Keratinocyte (primary cell): Measurements from ENCODE around the gene GBGT1. TPM values are rescaled to one million over a fixed set of nuclear protein-coding genes. Genes with fewer than 3 reads are reported as not detected.

Source experiments
- DNase-seq: peaks from one replicate; pipeline ENCODE4 v3.0.0-alpha.2; 2011; ENCODE audit warnings: low read depth, missing footprints, low spot score
- FAIRE-seq: peaks from 2 replicates; lab custom pipeline; 2011; peaks lifted over from hg19 to GRCh38; lab: Jason Lieb, UNC
- H2AFZ ChIP-seq: 2 replicates; pipeline ENCODE4 v1.6.0; 2012; ENCODE audit warnings: low read length, control low read depth, inconsistent platforms; ENCODE audit not compliant: control insufficient read depth
- H3K27ac ChIP-seq: 2 replicates; pipeline ENCODE4 v1.5.1; 2011; ENCODE audit warnings: low read length; ENCODE audit not compliant: control insufficient read depth, insufficient read depth
- H3K27me3 ChIP-seq: 3 replicates; pipeline ENCODE4 v1.6.0; 2011; ENCODE audit warnings: low read length; ENCODE audit not compliant: control insufficient read depth, insufficient read depth; ENCODE audit errors: extremely low read depth
- H3K36me3 ChIP-seq, 2 experiments: 2 replicates in 1 of 2; 3 replicates in 1 of 2; pipeline ENCODE4 v1.5.1; 2011; ENCODE audit warnings: low read length in 2 of 2, mild to moderate bottlenecking in 1 of 2; ENCODE audit not compliant: control insufficient read depth in 2 of 2, insufficient read depth in 2 of 2; ENCODE audit errors: extremely low read depth in 1 of 2
- H3K4me1 ChIP-seq: 3 replicates; pipeline ENCODE4 v1.5.1; 2011; ENCODE audit warnings: low read length; ENCODE audit not compliant: control insufficient read depth, insufficient read depth; ENCODE audit errors: extremely low read depth
- H3K4me2 ChIP-seq: 3 replicates; pipeline ENCODE4 v1.6.0; 2011; ENCODE audit warnings: low read depth, low read length; ENCODE audit not compliant: control insufficient read depth, insufficient read depth; ENCODE audit errors: extremely low read depth
- H3K4me3 ChIP-seq, 3 experiments: fragments of 200-600 bp in 1 of 3; sonication (generic) in 1 of 3; 2 replicates in 2 of 3; 3 replicates in 1 of 3; pipeline ENCODE4 v1.5.1; 2011 to 2016; ENCODE audit warnings: low read length in 3 of 3, mild to moderate bottlenecking in 3 of 3, control low read depth in 2 of 3, inconsistent platforms in 1 of 3, low read depth in 1 of 3, mixed read lengths in 1 of 3, mixed run types in 1 of 3, moderate library complexity in 1 of 3; ENCODE audit not compliant: control insufficient read depth in 2 of 3, insufficient read depth in 2 of 3; ENCODE audit errors: extremely low read depth in 1 of 3
- H3K79me2 ChIP-seq: 2 replicates; pipeline ENCODE4 v1.6.0; 2012; ENCODE audit warnings: low read length; ENCODE audit not compliant: control insufficient read depth, insufficient read depth
- H3K9ac ChIP-seq: 3 replicates; pipeline ENCODE4 v1.6.0; 2011; ENCODE audit warnings: low read length; ENCODE audit not compliant: control insufficient read depth, insufficient read depth; ENCODE audit errors: extremely low read depth
- H3K9me1 ChIP-seq: 3 replicates; pipeline ENCODE4 v1.6.0; 2011; ENCODE audit warnings: low read length; ENCODE audit not compliant: control insufficient read depth, insufficient read depth; ENCODE audit errors: extremely low read depth
- H3K9me3 ChIP-seq: 2 replicates; pipeline ENCODE4 v1.5.1; 2012; ENCODE audit warnings: low read depth, low read length; ENCODE audit not compliant: control insufficient read depth
- H4K20me1 ChIP-seq: 3 replicates; pipeline ENCODE4 v1.6.0; 2011; ENCODE audit warnings: low read length; ENCODE audit not compliant: control insufficient read depth, insufficient read depth; ENCODE audit errors: extremely low read depth
- CTCF ChIP-seq, 3 experiments: IDR thresholded peaks in 1 of 3; conservative IDR thresholded peaks in 1 of 3; optimal IDR thresholded peaks in 1 of 3; 2 replicates in 2 of 3; 3 replicates in 1 of 3; pipeline versions ENCODE3 to v1.5.1; 2011; ENCODE audit warnings: low read length in 3 of 3, mild to moderate bottlenecking in 3 of 3, moderate library complexity in 2 of 3, control low read depth in 1 of 3, inconsistent platforms in 1 of 3; ENCODE audit not compliant: insufficient read depth in 2 of 3; ENCODE audit errors: extremely low read depth in 1 of 3
- EZH2 ChIP-seq: IDR thresholded peaks from one replicate; pipeline ENCODE4 v1.6.1; 2012; ENCODE audit warnings: inconsistent platforms, mild to moderate bottlenecking, low read length, moderate library complexity
- dilution Hi-C: fragments of 300-500 bp; cut with MboI; formaldehyde crosslinking; loops from one replicate; pipeline ENCODE4 v1.7.0; 2020; ENCODE audit warnings: low sequenced_read_pairs; ENCODE audit not compliant: extremely low pct_ligation_motif_present
- polyA plus RNA-seq, 5 experiments: library from polyadenylated mRNA; depleted of rRNA in 3 of 5; stranded (reverse) in 3 of 5; stranded (forward) in 1 of 5; unstranded in 1 of 5; fragments of >200 nt; gene quantifications; 1 replicate in 1 of 5; 2 replicates in 3 of 5; 3 replicates in 1 of 5; pipeline versions ENCODE4 v1.2.1 to v1.2.3, GENCODE V29; 2011 to 2012; ENCODE audit warnings: missing spikeins in 2 of 5, low read depth in 1 of 5, low replicate concordance in 1 of 5

Gene GBGT1
- polyA plus RNA-seq, 1 donor (not counting 4 experiments of a cell fraction or from before 2014, with no cell fraction given): 0.54 TPM

- dilution Hi-C loops: no loop called here
- TF ChIP-seq CTCF (optimal IDR thresholded peaks at IDR 0.05 in 1 of 3, IDR thresholded peaks at IDR 0.05 in 1 of 3, conservative IDR thresholded peaks at IDR 0.05 in 1 of 3; ENCODE audit: extremely low read depth in 1 of 3, insufficient read depth in 2 of 3, low read length in 3 of 3) (no peak), EZH2 (no peak)
- Histone ChIP-seq H3K4me3 (no peak overlapping the region), H3K4me1 (no peaks in the 10 kb centered on the region), H3K9me1 (no peaks in the 10 kb centered on the region), H4K20me1 (no peaks in the 10 kb centered on the region), H3K36me3 (no peaks in the 10 kb centered on the region), H3K79me2 (no peaks in the 10 kb centered on the region), H3K4me2 (no peak overlapping the region), H3K27me3 (peaks cover 5% of the 10 kb centered on the region), H2AFZ (no peak overlapping the region), H3K27ac (no peak overlapping the region), H3K9ac (no peak overlapping the region), H3K9me3 (no peaks in the 10 kb centered on the region)
- no peak for FAIRE-seq
- DNase-seq: no peak
Measured at GRCh38 chr9:133204993-133205336, 41.3 kb upstream of the GBGT1 start.

GRCh38 chr9:133204335-133204992, 40.8 kb upstream of the GBGT1 start:
- no peak overlapping the region for H3K4me2 ChIP-seq
- H3K27ac ChIP-seq: no peak overlapping the region
- H2AFZ ChIP-seq: no peak overlapping the region
- H3K4me3 ChIP-seq: no peak overlapping the region
- TF ChIP-seq EZH2 (no peak), CTCF (optimal IDR thresholded peaks at IDR 0.05 in 1 of 3, IDR thresholded peaks at IDR 0.05 in 1 of 3, conservative IDR thresholded peaks at IDR 0.05 in 1 of 3; ENCODE audit: extremely low read depth in 1 of 3, insufficient read depth in 2 of 3, low read length in 3 of 3) (no peak)
- H4K20me1 ChIP-seq: no peaks in the 10 kb centered on the region
- H3K27me3 ChIP-seq: peaks cover 7% of the 10 kb centered on the region
- H3K9me3 ChIP-seq: no peaks in the 10 kb centered on the region
- DNase-seq (no peak), FAIRE-seq (no peak)
- H3K9me1 ChIP-seq: no peaks in the 10 kb centered on the region
- no peaks in the 10 kb centered on the region for H3K36me3 ChIP-seq
- H3K79me2 ChIP-seq: no peaks in the 10 kb centered on the region
- H3K4me1 ChIP-seq: no peaks in the 10 kb centered on the region
- no peak overlapping the region for H3K9ac ChIP-seq
- dilution Hi-C loops: no loop called here
